Neural crest cell (in vitro differentiated cells): ENCODE results near the gene ATP8A1. TPM values are rescaled to one million over a fixed set of nuclear protein-coding genes. Genes with fewer than 3 reads are reported as not detected.
A peak's percentile ranks its signal among the peaks of the same experiment; 100 is the strongest.

Experiments
- DNase-seq: peaks from one replicate; pipeline ENCODE4 v3.0.0; 2021; ENCODE audit warnings: low read depth, mixed read lengths, low spot score
- H3K27ac Mint-ChIP-seq: one replicate; pipeline ENCODE4 v1.8.0; 2021; ENCODE audit warnings: mild to moderate bottlenecking, mixed read lengths; ENCODE audit not compliant: unreplicated experiment
- H3K27me3 Mint-ChIP-seq: 2 replicates; pipeline ENCODE4 v1.8.0; 2021; ENCODE audit warnings: low read depth, mild to moderate bottlenecking, mixed read lengths
- H3K36me3 Mint-ChIP-seq: 2 replicates; pipeline ENCODE4 v1.8.0; 2021; ENCODE audit warnings: low read depth, mild to moderate bottlenecking, mixed read lengths
- H3K4me1 Mint-ChIP-seq: 2 replicates; pipeline ENCODE4 v1.8.0; 2021; ENCODE audit warnings: mixed read lengths
- H3K4me3 Mint-ChIP-seq: one replicate; pipeline ENCODE4 v1.8.0; 2021; ENCODE audit warnings: mild to moderate bottlenecking, mixed read lengths
- H3K9me3 Mint-ChIP-seq: 2 replicates; pipeline ENCODE4 v1.8.0; 2021; ENCODE audit warnings: mixed read lengths
- CTCF ChIP-seq: fragments of 200-600 bp; sonication (generic); conservative IDR thresholded peaks from 2 replicates; pipeline ENCODE4 v1.5.0; 2021; ENCODE audit warnings: antibody characterized with exemption, mild to moderate bottlenecking
- total RNA-seq: library from RNA; stranded (reverse); gene quantifications from 2 replicates; pipeline ENCODE4 v1.2.1, GENCODE V29; 2021

The ATP8A1 gene
- total RNA-seq, 1 donor from 2014 or later: 11.9 TPM

- Mint-ChIP-seq H3K4me3 (no peak overlapping the region), H3K27me3 (no peaks in the 10 kb centered on the region), H3K27ac (no peak overlapping the region), H3K9me3 (peaks cover 6% of the 10 kb centered on the region), H3K4me1 (peaks cover 10% of the 10 kb centered on the region), H3K36me3 (no peaks in the 10 kb centered on the region)
- no peak for DNase-seq
- no peak for TF ChIP-seq CTCF
These were observed 15.2 kb downstream of the ATP8A1 start for GRCh38 chr4:42641656-42642055.

- no peak overlapping the region for H3K27ac Mint-ChIP-seq
- peaks cover 15% of the 10 kb centered on the region for H3K4me1 Mint-ChIP-seq
- no peak for TF ChIP-seq CTCF
- DNase-seq: no peak
- no peak overlapping the region for H3K4me3 Mint-ChIP-seq
- H3K36me3 Mint-ChIP-seq: no peaks in the 10 kb centered on the region
- no peaks in the 10 kb centered on the region for H3K27me3 Mint-ChIP-seq
- H3K9me3 Mint-ChIP-seq: peaks cover 6% of the 10 kb centered on the region
These were observed 15.7 kb downstream of the ATP8A1 start for GRCh38 chr4:42641161-42641560.

GRCh38 chr4:42640613-42641012 is 16.3 kb downstream of the ATP8A1 start:
- H3K4me1 Mint-ChIP-seq: peaks cover 20% of the 10 kb centered on the region
- no peaks in the 10 kb centered on the region for H3K27me3 Mint-ChIP-seq
- H3K4me3 Mint-ChIP-seq: no peak overlapping the region
- H3K27ac Mint-ChIP-seq: peak overlapping the region; percentile 63
- no peak for DNase-seq
- no peak for TF ChIP-seq CTCF
- peaks cover 6% of the 10 kb centered on the region for H3K9me3 Mint-ChIP-seq
- no peaks in the 10 kb centered on the region for H3K36me3 Mint-ChIP-seq

GRCh38 chr4:42638993-42639392 is 17.9 kb downstream of the ATP8A1 start:
- no peak for TF ChIP-seq CTCF
- peaks cover 3% of the 10 kb centered on the region for H3K9me3 Mint-ChIP-seq
- H3K27me3 Mint-ChIP-seq: no peaks in the 10 kb centered on the region
- no peak overlapping the region for H3K4me3 Mint-ChIP-seq
- no peak overlapping the region for H3K27ac Mint-ChIP-seq
- no peaks in the 10 kb centered on the region for H3K36me3 Mint-ChIP-seq
- no peak for DNase-seq
- peaks cover 20% of the 10 kb centered on the region for H3K4me1 Mint-ChIP-seq

- no peak overlapping the region for H3K4me3 Mint-ChIP-seq
These were observed 18.6 kb downstream of the ATP8A1 start for GRCh38 chr4:42638321-42638720.

More at GRCh38 chr4:42638321-42638720, 18.6 kb downstream of the ATP8A1 start:
- no peak overlapping the region for H3K27ac Mint-ChIP-seq
- peaks cover 20% of the 10 kb centered on the region for H3K4me1 Mint-ChIP-seq
- H3K27me3 Mint-ChIP-seq: no peaks in the 10 kb centered on the region
- H3K9me3 Mint-ChIP-seq: peaks cover 3% of the 10 kb centered on the region
- no peaks in the 10 kb centered on the region for H3K36me3 Mint-ChIP-seq
- no peak for TF ChIP-seq CTCF
- DNase-seq: no peak
